NCI-H748 (cell line): ENCODE data around the gene SNRPD1.
"Not testable (repeated sequence)": the region's sequence is repeated elsewhere in the genome, so short reads cannot be mapped to it uniquely, and the experiment has no call there.

ENCODE experiments used
- DNase-seq: peaks from one replicate; lab custom pipeline; 2025; ENCODE audit not compliant: unreplicated experiment; lab: John Stamatoyannopoulos, UW

Gene SNRPD1

DNA sequence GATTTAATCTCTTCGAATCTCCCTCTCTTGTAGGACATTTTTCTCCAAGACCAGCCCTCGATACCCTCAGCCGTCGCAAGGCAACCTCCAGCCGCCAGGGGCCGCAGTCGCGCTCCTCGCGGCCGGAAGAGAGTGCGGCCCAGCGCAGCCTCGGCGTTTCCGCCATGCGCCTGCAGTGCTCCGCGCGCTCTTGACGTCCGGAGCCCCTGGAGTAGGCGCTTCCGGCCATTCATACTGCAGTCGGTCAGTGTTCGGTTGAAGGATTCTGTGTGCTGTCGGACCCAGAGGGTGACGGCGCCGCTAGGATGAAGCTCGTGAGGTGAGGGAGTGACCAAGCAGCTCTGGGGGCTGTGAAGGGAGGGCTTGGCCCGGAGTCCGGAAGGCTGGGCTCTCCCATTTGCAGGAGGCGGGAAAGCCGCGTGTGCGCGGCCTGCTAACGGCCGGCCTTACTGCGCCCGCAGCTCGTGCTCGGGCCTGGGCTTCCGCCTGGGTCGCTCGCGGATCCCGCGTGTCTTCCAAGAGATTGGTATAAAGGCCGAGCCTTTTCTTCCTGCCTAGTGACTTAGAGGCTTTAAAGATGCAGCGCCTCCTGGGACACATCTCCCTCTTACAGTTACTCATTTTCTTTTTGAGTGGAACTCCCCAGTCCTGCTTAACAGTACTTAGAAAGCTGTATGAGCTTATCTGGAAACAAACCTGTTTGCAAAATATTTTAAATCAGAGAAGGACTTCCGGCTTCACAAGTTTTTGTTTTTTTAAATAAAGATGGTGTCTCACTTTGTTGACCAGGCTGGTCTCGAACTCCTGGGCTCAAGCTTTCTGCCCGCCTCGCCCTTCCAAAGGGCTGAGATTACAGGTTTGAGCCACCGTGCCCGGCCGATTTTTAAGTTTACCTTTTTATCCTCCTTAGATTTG is at the start of gene SNRPD1:
TSS of gene SNRPD1 (plus strand) at position 190 of the 915 bp plus-strand sequence. CDS start at position 306, 116 bp downstream.
- peak; percentile 96 for DNase-seq

DNA sequence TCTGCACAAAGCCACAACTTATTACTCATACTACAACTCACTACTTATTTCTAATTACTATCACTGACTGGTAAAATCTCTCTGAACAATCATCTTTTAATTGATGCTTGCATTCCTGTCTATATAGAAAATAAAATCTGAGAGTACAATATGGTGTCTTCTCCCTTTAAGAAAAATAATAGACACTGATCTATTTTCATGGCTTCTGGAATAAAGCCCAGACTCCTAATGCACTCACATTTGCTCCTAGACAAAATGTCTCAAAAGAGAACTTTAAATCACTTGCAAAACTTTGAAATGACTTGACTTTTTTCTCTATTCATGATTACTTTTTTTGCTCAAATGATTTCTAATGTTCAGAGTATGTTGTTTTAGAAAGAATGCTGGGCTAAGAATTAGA is 40.3 kb upstream of the SNRPD1 start:
- no peak for DNase-seq

- no peak for DNase-seq
These were observed 36.5 kb upstream of the SNRPD1 start for GRCh38 chr18:21575656-21576055.

- no peak for DNase-seq
These were observed 27.7 kb upstream of the SNRPD1 start for GRCh38 chr18:21584391-21584790.

- not testable (repeated sequence) for DNase-seq
These were observed 19.8 kb upstream of the SNRPD1 start for GRCh38 chr18:21592361-21592760.

DNA sequence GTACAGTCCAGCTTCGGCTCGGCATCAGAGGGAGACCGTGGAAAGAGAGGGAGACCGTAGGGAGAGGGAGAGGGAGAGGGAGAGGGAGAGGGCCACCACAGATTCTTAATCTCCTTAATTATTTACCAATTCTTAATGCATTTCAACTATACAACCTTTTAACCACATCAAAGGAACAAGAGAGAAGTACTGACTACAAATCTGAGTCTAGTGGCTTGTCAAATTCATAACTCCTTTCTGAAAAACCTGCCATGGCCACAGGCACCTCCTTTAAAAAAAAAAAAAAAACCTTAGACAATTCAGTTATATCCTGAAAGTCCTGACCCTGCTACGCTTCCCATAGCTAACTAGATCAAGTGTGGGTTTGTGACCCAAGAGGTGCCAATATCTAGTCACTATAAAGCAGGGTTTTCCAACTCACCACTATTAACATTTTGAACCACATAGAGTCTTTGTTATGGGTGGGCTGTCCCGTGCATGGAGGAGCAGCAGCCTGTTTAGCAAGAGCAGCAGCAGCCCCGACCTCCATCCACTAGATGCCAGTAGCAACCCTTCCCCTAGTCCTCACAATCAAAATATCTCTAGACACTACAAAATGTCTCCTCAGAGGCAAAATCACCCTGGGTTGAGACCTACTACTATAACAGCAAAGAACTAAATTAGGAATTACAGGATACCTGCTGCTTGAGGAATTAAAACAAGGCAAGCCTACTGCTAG is 18.4 kb upstream of the SNRPD1 start:
- no peak for DNase-seq

DNA sequence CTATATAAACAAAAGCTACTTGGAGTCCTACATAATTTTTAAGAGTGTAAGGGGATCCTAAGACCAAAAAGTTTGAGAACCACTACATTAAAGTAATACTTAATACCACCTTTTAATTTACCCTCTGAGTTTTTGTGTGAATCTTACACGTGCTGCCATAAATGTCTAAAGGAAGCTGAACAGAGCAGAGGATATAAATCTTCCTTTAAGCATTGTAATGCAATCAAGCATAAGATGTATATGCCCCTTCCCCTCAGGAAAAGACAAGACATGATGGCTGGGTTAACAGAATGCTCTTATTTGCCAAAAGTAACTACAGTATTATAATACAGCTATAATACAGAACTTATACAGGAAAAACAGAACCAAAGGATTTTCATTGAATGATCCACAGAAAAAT is 14.5 kb upstream of the SNRPD1 start:
- no peak for DNase-seq

DNA sequence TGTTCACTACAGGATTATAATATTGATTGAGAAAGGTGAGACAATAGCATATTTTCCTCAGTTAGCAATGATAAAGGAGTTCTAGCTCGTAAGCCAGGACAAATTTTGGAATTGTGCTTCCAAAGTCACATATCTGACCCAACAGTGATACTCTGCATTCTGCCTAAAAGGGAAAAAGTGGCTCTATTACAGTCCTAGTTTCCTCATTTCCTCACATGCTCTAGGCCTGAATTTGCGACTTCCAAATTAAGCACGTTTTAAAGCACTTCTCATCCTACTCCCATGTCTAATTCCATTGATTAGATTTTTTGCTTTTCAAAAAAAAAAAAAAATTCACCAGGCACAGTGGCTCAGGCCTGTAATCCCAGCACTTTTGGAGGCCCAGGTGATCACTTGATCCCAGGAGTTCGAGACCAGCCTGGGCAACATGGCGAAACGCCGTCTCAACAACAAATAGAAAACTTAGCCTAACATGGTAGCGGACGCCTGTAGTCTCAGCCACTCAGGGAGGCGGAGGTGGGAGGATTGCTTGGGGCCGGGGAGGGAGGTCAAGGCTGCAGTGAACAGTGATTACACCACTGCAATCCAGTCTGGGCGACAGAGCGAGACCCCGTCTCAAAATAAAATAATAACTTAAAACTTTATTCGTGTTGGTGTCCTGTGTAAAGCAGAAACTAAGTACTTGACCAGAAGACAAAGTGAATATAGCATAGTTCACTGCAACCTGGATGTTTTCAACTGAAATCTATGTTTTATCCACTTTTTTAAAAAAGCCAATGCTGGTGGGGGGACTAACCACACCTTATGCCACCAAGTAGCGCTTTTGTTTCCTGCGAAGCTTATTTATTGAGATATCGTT is 13.2 kb upstream of the SNRPD1 start:
- DNase-seq, result peak; percentile 12

DNA sequence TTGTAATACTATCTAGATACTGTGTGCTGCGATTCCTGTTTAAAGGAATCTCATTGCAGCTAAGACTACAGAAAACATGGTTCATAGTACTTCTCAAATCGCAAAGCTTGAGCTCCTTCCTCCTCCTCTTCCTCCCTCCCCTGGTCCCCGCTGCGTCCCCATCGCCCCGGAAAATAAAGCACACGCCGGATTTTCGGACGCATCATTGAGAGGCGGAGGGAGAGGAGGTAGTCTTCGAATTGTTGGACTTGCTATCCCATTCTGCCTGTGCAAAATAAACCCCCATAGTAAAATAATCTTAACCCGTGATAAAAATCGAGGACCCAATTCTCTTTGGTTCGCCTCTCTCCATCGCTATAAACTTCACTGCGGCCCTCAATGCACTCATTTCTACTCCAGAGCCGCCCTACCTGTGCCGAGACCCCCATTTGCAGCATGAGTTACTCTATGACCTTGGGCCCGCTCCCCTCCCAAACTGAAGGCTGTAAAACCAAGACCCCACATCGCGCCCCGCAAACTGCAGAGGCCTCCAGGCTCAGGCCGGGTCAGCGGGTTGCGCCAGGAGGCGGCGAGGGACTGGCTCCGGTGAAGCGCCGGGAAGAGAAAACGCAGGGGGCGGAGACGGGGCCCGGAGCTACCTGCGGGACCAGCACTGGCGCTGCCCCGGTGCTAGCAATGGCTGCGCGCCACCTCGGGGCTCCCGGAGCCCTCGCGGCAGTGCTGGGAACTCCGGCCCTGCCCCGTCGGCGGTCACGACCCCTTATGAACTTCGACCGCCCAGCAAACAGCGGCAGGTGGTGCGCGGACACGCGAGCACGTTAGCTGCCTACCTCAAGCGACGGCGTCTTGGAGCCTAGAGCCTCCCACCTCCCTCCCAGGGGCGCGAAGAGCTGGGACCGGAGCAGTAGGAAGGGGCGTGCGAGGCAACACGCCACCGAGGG is 12.3 kb upstream of the SNRPD1 start:
- DNase-seq, result peak; percentile 85

DNA sequence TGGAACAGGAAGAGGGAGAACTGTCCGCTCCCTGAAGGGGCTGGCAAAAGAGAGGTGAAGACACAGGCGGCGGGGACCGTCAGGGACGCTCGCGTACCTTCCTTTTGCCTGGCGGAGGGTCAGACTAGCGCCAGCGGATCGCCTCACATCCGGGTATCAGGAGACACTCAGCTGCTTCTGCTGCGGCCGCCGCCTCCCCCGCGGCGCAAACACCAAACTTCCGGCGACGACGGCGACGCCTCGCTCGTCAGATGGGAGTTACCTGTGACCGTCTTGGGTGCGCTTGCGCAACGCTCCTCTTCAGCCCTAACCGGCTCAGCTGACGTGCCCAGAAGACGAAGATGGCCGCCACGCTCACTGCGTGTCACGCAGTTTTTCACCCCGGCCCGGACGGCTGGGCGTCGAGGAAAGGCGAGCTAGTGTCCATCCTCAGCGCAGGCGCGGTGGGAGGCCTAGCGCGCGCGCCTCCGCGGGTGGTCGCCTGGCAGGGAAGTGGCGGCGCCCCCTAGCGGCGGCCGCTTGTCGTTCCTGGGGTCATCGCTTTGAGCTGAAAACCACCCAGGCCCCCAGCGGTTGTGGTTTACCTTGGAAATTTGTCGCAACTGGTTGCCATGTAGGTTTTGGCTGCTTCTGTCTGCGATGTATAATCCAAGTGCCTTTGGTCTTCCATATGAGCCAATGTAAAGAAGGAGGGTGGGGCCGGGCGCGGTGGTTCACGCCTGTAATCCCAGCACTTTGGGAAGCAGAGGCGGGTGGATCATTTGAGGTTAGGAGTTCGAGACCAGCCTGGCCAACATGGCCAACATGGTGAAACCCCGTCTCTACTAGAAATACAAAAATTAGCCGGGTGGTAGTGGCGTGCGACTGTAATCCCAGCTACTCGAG is 11.3 kb upstream of the SNRPD1 start, which contains the start of gene ESCO1:
TSS of gene ESCO1 (minus strand) at position 179 of the 885 bp plus-strand sequence. CDS start 25,861 bp downstream, outside the sequence.
- DNase-seq, result peak; percentile 99

DNA sequence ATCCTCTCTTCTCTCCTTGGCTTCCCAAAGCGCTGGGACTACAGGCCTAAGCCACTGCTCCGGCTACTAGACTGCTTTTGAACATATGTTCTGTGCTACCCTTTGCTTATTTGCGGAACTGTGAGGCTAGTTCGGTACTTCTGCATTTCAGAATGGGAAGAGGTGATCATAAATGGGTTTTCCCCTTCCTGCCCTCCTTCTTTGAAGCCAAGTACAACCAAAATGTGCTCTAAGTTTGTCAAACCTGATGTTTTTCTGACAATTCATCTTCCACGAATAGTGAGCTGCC is 9.9 kb upstream of the SNRPD1 start:
- no peak for DNase-seq

DNA sequence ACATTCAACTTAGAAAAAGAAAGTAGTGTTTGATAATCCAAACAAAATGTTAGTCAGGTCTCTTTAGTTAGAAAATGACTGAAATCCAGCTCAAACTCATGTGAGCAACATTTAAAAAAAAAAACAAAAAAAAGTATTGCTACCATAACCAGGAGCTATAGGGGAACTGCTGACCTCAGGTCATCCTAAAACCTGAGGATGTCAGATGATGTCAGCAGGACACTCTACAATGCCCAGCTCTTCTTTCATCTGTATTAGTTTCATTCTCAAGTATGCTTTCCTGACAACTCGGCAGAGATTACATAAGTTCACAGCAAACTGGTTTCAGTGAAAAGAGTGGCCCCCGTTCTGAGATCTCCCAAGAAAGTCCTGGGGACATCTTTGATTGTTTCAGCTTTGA is 7.4 kb upstream of the SNRPD1 start:
- DNase-seq, result no peak

- no peak for DNase-seq
These were observed 6.9 kb upstream of the SNRPD1 start for GRCh38 chr18:21605213-21605612.

DNA sequence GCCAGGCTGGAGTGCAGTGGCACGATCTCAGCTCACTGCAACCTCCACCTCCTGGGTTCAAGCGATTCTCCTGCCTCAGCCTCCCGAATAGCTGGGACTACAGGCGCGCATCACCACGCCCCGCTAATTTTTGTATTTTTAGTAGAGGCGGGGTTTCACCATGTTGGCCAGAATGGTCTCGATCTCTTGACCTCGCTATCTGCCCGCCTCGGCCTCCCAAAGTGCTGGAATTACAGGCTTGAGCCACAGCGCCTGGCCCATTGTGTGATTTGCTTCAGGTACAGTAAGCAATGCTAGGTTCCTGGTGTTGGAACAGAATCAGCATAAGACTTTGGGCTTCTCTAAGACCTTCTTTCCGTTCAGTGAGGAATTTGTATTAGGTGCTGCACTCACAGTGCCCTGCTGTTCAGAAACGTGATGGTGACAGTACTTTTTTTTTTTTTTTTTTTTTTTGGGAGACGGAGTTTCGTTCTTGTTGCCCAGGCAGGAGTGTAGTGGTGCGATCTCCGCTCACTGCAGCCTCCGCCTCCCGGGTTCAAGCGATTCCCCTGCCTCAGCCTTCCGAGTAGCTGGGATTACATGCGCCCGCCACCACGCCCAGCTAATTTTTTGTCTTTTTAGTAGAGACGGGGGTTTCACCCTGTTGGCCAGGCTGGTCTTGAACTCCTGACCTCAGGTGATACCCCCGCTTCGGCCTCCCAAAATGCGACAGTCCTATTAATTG is 551 bp upstream of the SNRPD1 start:
- peak; percentile 18 for DNase-seq

GRCh38 chr18:21621640-21622039 is 9.5 kb downstream of the SNRPD1 start:
- not testable (repeated sequence) for DNase-seq

- no peak for DNase-seq
These were observed 17.1 kb downstream of the SNRPD1 start for GRCh38 chr18:21629089-21629832.

DNA sequence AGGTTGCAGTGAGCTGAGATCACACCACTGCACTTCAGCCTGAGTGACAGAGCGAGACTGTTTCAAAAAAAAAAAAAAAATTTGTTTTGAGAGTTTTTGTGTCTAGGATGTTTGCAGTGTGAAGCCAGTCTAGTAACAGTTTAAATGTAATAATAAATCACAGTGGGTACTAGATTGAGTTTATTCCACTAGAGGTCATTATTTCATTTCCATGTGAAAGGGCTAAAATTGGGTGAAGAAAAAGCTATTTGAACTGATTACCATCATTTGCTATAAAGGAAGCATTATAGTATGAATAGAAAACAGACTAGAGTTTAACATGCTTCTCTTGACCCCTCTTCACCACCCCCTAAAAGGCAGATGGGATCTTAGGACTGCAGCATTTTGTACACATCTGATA is 20.3 kb downstream of the SNRPD1 start:
- DNase-seq, result no peak
